Fibroblast of lung (primary cell): ENCODE measurements around the gene C11orf71. TPM values are rescaled to one million over a fixed set of nuclear protein-coding genes. Genes with fewer than 3 reads are reported as not detected.

Experiments used
- DNase-seq, 2 donors: peaks; one replicate each; pipeline versions ENCODE4 v3.0.0 to v3.0.0-alpha.2; 2010; ENCODE audit warnings: low read depth in 2 of 2
- H2AFZ ChIP-seq: 2 replicates; pipeline ENCODE4 v1.5.1; 2012; ENCODE audit warnings: low read length, control low read depth, inconsistent platforms
- H3K27ac ChIP-seq: 2 replicates; pipeline ENCODE4 v1.5.1; 2011; ENCODE audit warnings: low read length, control low read depth; ENCODE audit not compliant: insufficient read depth
- H3K27me3 ChIP-seq: 2 replicates; pipeline ENCODE4 v1.5.1; 2011; ENCODE audit warnings: mild to moderate bottlenecking, low read length; ENCODE audit not compliant: control insufficient read depth, insufficient read depth
- H3K36me3 ChIP-seq: 2 replicates; pipeline ENCODE4 v1.5.1; 2011; ENCODE audit warnings: low read length; ENCODE audit not compliant: control insufficient read depth, insufficient read depth
- H3K4me1 ChIP-seq: 2 replicates; pipeline ENCODE4 v1.5.1; 2011; ENCODE audit warnings: low read length; ENCODE audit not compliant: control insufficient read depth, insufficient read depth; ENCODE audit errors: extremely low read depth
- H3K4me2 ChIP-seq: 2 replicates; pipeline ENCODE4 v1.5.1; 2011; ENCODE audit warnings: low read length, control low read depth; ENCODE audit not compliant: insufficient read depth; ENCODE audit errors: extremely low read depth
- H3K4me3 ChIP-seq, 4 experiments: fragments of 200-600 bp in 1 of 4; sonication (generic) in 1 of 4; replicated peaks in 1 of 4; 2 replicates each; pipeline ENCODE4 v1.5.1; 2011 to 2016; ENCODE audit warnings: low read length in 4 of 4, low read depth in 3 of 4, mild to moderate bottlenecking in 3 of 4, control low read depth in 2 of 4, inconsistent platforms in 1 of 4, mixed read lengths in 1 of 4; ENCODE audit not compliant: insufficient read depth in 1 of 4; ENCODE audit errors: control extremely low read depth in 1 of 4
- H3K79me2 ChIP-seq: 2 replicates; pipeline ENCODE4 v1.5.1; 2012; ENCODE audit warnings: mild to moderate bottlenecking, low read length, inconsistent platforms; ENCODE audit not compliant: control insufficient read depth, insufficient read depth
- H3K9ac ChIP-seq: 2 replicates; pipeline ENCODE4 v1.5.1; 2011; ENCODE audit warnings: mild to moderate bottlenecking, low read length, control low read depth; ENCODE audit not compliant: insufficient read depth
- H3K9me3 ChIP-seq: 2 replicates; pipeline ENCODE4 v1.5.1; 2012; ENCODE audit warnings: low read depth, low read length; ENCODE audit not compliant: control insufficient read depth, insufficient read depth
- H4K20me1 ChIP-seq: 2 replicates; pipeline ENCODE4 v1.5.1; 2011; ENCODE audit warnings: low read length; ENCODE audit not compliant: control insufficient read depth, insufficient read depth; ENCODE audit errors: extremely low read depth
- CTCF ChIP-seq, 2 donors: IDR thresholded peaks in 1 of 2; conservative IDR thresholded peaks in 1 of 2; 1 replicate in 1 of 2; 2 replicates in 1 of 2; pipeline ENCODE4 v1.5.1; 2011 to 2012; ENCODE audit warnings: low read length in 2 of 2, control low read depth in 1 of 2, inconsistent platforms in 1 of 2, low read depth in 1 of 2, mild to moderate bottlenecking in 1 of 2
- EZH2 ChIP-seq: IDR thresholded peaks from 2 replicates; pipeline ENCODE4 v1.5.1; 2012; ENCODE audit warnings: low read length, control low read depth, mild to moderate bottlenecking; ENCODE audit errors: missing control alignments
- polyA plus RNA-seq, 2 donors: library from polyadenylated mRNA; depleted of rRNA in 1 of 2; stranded (reverse) in 1 of 2; unstranded in 1 of 2; fragments of >200 nt; gene quantifications; 2 replicates each; pipeline ENCODE4 v1.2.1, GENCODE V29; 2011 to 2012; ENCODE audit warnings: missing spikeins in 1 of 2
- total RNA-seq: library from RNA; depleted of rRNA; stranded (reverse); fragments of >200 nt; gene quantifications from 2 replicates; pipeline ENCODE4 v1.2.1, GENCODE V29; 2014

The C11orf71 gene
- total and polyA plus RNA-seq, 2 donors (not counting 1 experiment from before 2014, with no cell fraction given): 4.0 to 9.6 TPM

GRCh38 chr11:114382509-114382908 lies 17.8 kb downstream of the C11orf71 start:
- Histone ChIP-seq H3K9ac (no peak overlapping the region), H3K27ac (no peak overlapping the region), H3K9me3 (no peaks in the 10 kb centered on the region), H3K4me3 (no peak overlapping the region), H3K4me1 (peaks cover 6% of the 10 kb centered on the region), H4K20me1 (no peaks in the 10 kb centered on the region), H3K79me2 (no peaks in the 10 kb centered on the region), H2AFZ (no peak overlapping the region), H3K4me2 (no peak overlapping the region), H3K36me3 (no peaks in the 10 kb centered on the region), H3K27me3 (no peaks in the 10 kb centered on the region)
- no peak for DNase-seq
- no peak for TF ChIP-seq CTCF (conservative IDR thresholded peaks at IDR 0.05 in 1 of 2, IDR thresholded peaks at IDR 0.05 in 1 of 2; ENCODE audit: low read depth in 1 of 2, low read length in 2 of 2)
- no peak for TF ChIP-seq EZH2

GRCh38 chr11:114379394-114380069 lies 20.8 kb downstream of the C11orf71 start:
- Histone ChIP-seq H3K36me3 (no peaks in the 10 kb centered on the region), H3K4me2 (no peak overlapping the region), H3K4me1 (peaks cover 6% of the 10 kb centered on the region), H4K20me1 (no peaks in the 10 kb centered on the region), H3K79me2 (no peaks in the 10 kb centered on the region), H3K4me3 (no peak overlapping the region), H3K27ac (no peak overlapping the region), H3K27me3 (no peaks in the 10 kb centered on the region), H3K9me3 (no peaks in the 10 kb centered on the region), H2AFZ (no peak overlapping the region), H3K9ac (no peak overlapping the region)
- TF ChIP-seq CTCF (conservative IDR thresholded peaks at IDR 0.05 in 1 of 2, IDR thresholded peaks at IDR 0.05 in 1 of 2; ENCODE audit: low read depth in 1 of 2, low read length in 2 of 2): no peak
- no peak for TF ChIP-seq EZH2
- no peak for DNase-seq

DNA sequence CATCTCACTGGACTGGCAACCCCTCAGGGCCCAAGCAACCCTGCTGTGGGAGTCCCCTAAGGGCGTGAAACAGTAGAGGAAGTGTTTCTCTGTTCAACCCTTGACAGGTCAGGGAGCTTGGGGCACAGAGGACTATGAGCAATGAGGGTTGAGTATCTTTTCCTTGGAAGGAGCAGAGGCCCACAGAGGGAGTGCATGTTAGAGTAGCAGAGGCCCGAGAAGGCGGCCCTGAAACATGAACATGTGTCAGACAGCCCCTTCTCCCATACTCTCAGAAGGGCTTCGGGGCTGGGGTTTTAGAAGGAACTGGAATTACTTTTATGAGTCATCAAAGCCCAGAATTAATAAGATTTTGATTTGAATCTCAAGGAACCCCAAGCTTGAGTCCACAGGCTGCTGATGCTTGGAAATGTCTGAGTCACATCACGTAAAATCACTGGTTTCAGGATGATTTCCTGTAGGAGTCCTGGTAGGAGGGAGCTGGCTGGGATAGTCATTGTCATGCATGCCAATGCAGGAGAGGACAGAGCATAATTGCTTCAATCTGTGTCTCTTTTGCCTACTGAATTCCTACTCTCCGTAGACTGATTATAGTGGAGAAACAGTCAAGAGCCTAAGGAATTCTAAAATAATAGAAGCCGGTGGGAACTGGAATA lies 22.6 kb downstream of the C11orf71 start:
- no peak overlapping the region for H2AFZ ChIP-seq
- H3K27ac ChIP-seq: no peak overlapping the region
- no peaks in the 10 kb centered on the region for H3K36me3 ChIP-seq
- no peak overlapping the region for H3K4me2 ChIP-seq
- DNase-seq: peak in 1 of 2 donors; percentile 85
- H3K4me1 ChIP-seq: peaks cover 6% of the 10 kb centered on the region
- H3K4me3 ChIP-seq: no peak overlapping the region
- TF ChIP-seq CTCF (conservative IDR thresholded peaks at IDR 0.05 in 1 of 2, IDR thresholded peaks at IDR 0.05 in 1 of 2; ENCODE audit: low read depth in 1 of 2, low read length in 2 of 2) (no peak), EZH2 (no peak)
- H3K79me2 ChIP-seq: no peaks in the 10 kb centered on the region
- H4K20me1 ChIP-seq: no peaks in the 10 kb centered on the region
- no peaks in the 10 kb centered on the region for H3K9me3 ChIP-seq
- H3K9ac ChIP-seq: no peak overlapping the region
- H3K27me3 ChIP-seq: no peaks in the 10 kb centered on the region
